ENCODE measurements around the gene SDK2.

Gene SDK2

DNA sequence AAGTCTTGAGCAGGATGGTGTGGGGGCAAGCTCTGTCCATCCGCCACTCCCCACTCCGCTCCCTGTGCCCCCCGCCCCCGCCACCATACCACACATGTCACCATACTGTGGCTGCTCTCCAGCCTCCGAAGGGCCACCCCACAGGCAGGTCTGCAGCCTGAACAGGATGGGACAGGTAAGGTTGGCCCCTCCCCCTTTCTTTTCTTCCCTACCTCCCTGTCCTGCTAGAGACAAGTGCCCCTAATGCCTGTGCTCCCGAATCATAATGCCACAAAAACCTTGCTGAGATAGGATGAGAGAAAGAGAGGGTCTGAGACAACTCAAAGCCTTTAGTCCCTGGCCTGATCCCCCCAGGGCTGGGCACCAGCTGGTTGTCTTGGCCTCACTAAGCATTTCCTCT, 84.7 kb downstream of the SDK2 start:
- Histone ChIP-seq H3K4me2 (ENCODE audit: low read length) (no peak overlapping the region), H3K27ac (ENCODE audit: low read depth, low read length) (no peak overlapping the region), H3K9me3 (ENCODE audit: control insufficient read depth, insufficient read depth, low read length) (no peaks in the 10 kb centered on the region), H3K27me3 (ENCODE audit: control insufficient read depth, low read length) (0 out of 2 replicates have a peak, but pooled peaks cover 2% of the 10 kb centered on the region), H3K9me2 (replicated peaks; ENCODE audit: control insufficient read depth, low read length) (no peaks in the 10 kb centered on the region), H3K4me1 (ENCODE audit: control insufficient read depth, low read length) (no peaks in the 10 kb centered on the region), H3K36me3 (ENCODE audit: control insufficient read depth, low read length) (no peaks in the 10 kb centered on the region), H3K4me3 (ENCODE audit: low read length) (no peak overlapping the region), H3F3A (ENCODE audit: control insufficient read depth, insufficient read depth) (no peaks in the 10 kb centered on the region), H3K79me2 (ENCODE audit: control insufficient read depth, low read length) (no peaks in the 10 kb centered on the region), H4K20me1 (ENCODE audit: control insufficient read depth, insufficient read depth, low read depth, low read length) (no peaks in the 10 kb centered on the region)
- no peak for TF ChIP-seq EZH2phosphoT487 (IDR thresholded peaks at IDR 0.05; ENCODE audit: borderline replicate concordance, low read length)
- TF ChIP-seq, protein P1, sequence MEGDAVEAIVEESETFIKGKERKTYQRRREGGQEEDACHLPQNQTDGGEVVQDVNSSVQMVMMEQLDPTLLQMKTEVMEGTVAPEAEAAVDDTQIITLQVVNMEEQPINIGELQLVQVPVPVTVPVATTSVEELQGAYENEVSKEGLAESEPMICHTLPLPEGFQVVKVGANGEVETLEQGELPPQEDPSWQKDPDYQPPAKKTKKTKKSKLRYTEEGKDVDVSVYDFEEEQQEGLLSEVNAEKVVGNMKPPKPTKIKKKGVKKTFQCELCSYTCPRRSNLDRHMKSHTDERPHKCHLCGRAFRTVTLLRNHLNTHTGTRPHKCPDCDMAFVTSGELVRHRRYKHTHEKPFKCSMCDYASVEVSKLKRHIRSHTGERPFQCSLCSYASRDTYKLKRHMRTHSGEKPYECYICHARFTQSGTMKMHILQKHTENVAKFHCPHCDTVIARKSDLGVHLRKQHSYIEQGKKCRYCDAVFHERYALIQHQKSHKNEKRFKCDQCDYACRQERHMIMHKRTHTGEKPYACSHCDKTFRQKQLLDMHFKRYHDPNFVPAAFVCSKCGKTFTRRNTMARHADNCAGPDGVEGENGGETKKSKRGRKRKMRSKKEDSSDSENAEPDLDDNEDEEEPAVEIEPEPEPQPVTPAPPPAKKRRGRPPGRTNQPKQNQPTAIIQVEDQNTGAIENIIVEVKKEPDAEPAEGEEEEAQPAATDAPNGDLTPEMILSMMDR (IDR thresholded peaks at IDR 0.05; ENCODE audit: low read depth, low read length, poor library complexity, severe bottlenecking), result no peak

DNA sequence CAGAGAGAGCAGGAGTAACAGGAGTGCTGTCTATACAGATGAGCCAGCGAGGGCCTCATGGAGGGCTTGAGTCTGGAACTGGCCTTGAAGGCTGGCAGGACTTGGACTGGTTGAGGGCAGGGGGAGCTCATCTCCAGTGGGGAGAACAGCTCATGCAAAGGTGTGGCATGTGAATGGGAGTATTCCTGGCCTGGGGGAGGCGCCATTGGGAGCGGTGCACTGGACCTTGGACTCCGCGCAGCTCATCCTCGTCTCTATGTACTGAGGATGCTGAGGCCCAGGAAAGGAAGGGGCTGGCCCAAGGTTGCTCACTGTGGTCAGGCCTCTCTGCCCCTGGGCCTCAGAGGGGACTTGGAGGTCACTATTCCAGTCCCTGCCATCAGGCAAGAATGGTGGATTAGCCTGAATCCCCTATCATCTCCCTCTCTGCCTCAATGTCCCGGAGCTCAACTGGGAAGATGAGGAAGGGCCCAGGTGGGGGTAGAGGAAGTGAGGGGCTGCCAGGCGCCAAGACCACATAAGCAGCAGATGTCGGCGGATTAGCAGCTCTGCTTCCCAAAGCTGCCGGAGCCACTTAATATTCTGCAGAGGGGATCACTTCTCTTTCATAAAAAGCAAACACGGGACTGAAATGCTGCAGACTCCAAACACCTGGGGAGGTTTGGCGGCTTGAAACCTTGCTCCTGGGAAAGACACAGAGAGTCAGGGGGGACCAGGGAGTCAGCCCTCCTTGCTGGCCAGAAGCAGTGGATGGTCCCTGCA, 88.9 kb downstream of the SDK2 start:
- H3K4me3 ChIP-seq (ENCODE audit: low read length), result no peak overlapping the region
- no peaks in the 10 kb centered on the region for H4K20me1 ChIP-seq (ENCODE audit: control insufficient read depth, insufficient read depth, low read depth, low read length)
- no peaks in the 10 kb centered on the region for H3K79me2 ChIP-seq (ENCODE audit: control insufficient read depth, low read length)
- H3K36me3 ChIP-seq (ENCODE audit: control insufficient read depth, low read length), result no peaks in the 10 kb centered on the region
- H3K27ac ChIP-seq (ENCODE audit: low read depth, low read length), result no peak overlapping the region
- H3K9me2 ChIP-seq (replicated peaks; ENCODE audit: control insufficient read depth, low read length), result no peaks in the 10 kb centered on the region
- TF ChIP-seq EZH2phosphoT487 (IDR thresholded peaks at IDR 0.05; ENCODE audit: borderline replicate concordance, low read length), result no peak
- TF ChIP-seq, protein P1 (IDR thresholded peaks at IDR 0.05; ENCODE audit: low read depth, low read length, poor library complexity, severe bottlenecking), result no peak
- H3K4me2 ChIP-seq (ENCODE audit: low read length), result no peak overlapping the region
- 0 out of 2 replicates have a peak, but pooled peaks cover 2% of the 10 kb centered on the region for H3K27me3 ChIP-seq (ENCODE audit: control insufficient read depth, low read length)
- H3F3A ChIP-seq (ENCODE audit: control insufficient read depth, insufficient read depth), result no peaks in the 10 kb centered on the region
- no peaks in the 10 kb centered on the region for H3K4me1 ChIP-seq (ENCODE audit: control insufficient read depth, low read length)
- no peaks in the 10 kb centered on the region for H3K9me3 ChIP-seq (ENCODE audit: control insufficient read depth, insufficient read depth, low read length)

- Histone ChIP-seq H3K36me3 (ENCODE audit: control insufficient read depth, low read length) (no peaks in the 10 kb centered on the region), H3K27me3 (ENCODE audit: control insufficient read depth, low read length) (0 out of 2 replicates have a peak, but pooled peaks cover 2% of the 10 kb centered on the region), H3K79me2 (ENCODE audit: control insufficient read depth, low read length) (no peaks in the 10 kb centered on the region), H3K9me3 (ENCODE audit: control insufficient read depth, insufficient read depth, low read length) (no peaks in the 10 kb centered on the region), H3F3A (ENCODE audit: control insufficient read depth, insufficient read depth) (no peaks in the 10 kb centered on the region), H3K27ac (ENCODE audit: low read depth, low read length) (no peak overlapping the region), H3K4me1 (ENCODE audit: control insufficient read depth, low read length) (no peaks in the 10 kb centered on the region), H3K4me3 (ENCODE audit: low read length) (no peak overlapping the region), H4K20me1 (ENCODE audit: control insufficient read depth, insufficient read depth, low read depth, low read length) (no peaks in the 10 kb centered on the region), H3K4me2 (ENCODE audit: low read length) (no peak overlapping the region), H3K9me2 (replicated peaks; ENCODE audit: control insufficient read depth, low read length) (no peaks in the 10 kb centered on the region)
- TF ChIP-seq, protein P1 (IDR thresholded peaks at IDR 0.05; ENCODE audit: low read depth, low read length, poor library complexity, severe bottlenecking), result no peak
- TF ChIP-seq EZH2phosphoT487 (IDR thresholded peaks at IDR 0.05; ENCODE audit: borderline replicate concordance, low read length), result no peak
These were observed 89.7 kb downstream of the SDK2 start for GRCh38 chr17:73554498-73554897.

Measured in DOHH2 (cell line).